GM12891 (cell line): ENCODE measurements around the gene RTBDN.
A peak's percentile ranks its signal among the peaks of the same experiment; 100 is the strongest.

Experiments used
- DNase-seq: peaks from one replicate; pipeline ENCODE4 v3.0.0; 2011; ENCODE audit warnings: low spot score; ENCODE audit not compliant: insufficient read length
- FAIRE-seq: peaks from 2 replicates; lab custom pipeline; 2011; peaks lifted over from hg19 to GRCh38; lab: Jason Lieb, UNC
- PAX5 ChIP-seq: IDR thresholded peaks from 2 replicates; pipeline ENCODE4 v1.6.1; 2011; ENCODE audit warnings: low read length, moderate library complexity, mild to moderate bottlenecking; ENCODE audit not compliant: insufficient read depth, severe bottlenecking
- POLR2A ChIP-seq: IDR thresholded peaks from 2 replicates; pipeline ENCODE4 v1.6.1; 2011; ENCODE audit warnings: low read depth, low read length, control low read depth
- POLR2AphosphoS5 ChIP-seq: IDR thresholded peaks from 2 replicates; pipeline ENCODE4 v1.6.1; 2011; ENCODE audit warnings: low read depth, low read length, control low read depth
- POU2F2 ChIP-seq: IDR thresholded peaks from 2 replicates; pipeline ENCODE4 v1.6.1; 2011; ENCODE audit warnings: low read depth, mild to moderate bottlenecking, control low read depth, low read length, moderate library complexity
- SPI1 ChIP-seq: IDR thresholded peaks from 2 replicates; pipeline ENCODE4 v1.6.1; 2011; ENCODE audit warnings: low read depth, low read length, control low read depth
- TAF1 ChIP-seq: IDR thresholded peaks from 2 replicates; pipeline ENCODE4 v1.6.1; 2011; ENCODE audit warnings: low read depth, low read length, control low read depth

Gene RTBDN

DNA sequence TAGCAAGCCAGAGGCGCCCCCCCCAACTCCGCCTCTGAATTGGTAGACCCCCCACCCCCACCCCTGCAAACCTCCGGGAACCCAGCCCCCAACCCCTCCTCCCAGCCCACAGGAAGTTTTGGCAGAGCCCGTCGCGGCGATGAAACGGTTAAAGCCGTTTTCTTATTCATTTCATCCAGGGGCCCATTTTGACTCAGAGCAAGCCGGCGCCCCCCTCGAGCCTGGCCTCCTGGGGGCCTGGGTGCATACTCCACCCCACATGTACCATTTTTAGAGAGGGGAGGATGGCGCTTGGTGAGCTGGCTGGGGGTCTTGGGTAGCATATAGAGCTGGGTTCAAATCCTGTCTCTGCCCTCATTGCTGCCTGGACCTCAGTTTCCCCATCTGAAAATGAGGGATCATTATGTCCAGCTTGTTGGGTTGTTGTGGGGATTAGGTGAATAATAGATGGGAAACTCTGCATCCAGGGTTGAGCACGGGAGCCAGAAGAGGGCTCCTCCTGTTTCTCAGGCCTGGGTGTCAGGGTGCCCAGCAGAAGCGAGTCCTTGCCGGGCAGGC lies 51.0 kb downstream of the RTBDN start:
- TF ChIP-seq TAF1, result no peak
- TF ChIP-seq POU2F2, result 0 out of 2 replicates have a peak, but pooled peaks have one; percentile 24
- DNase-seq (no peak), FAIRE-seq (no peak)

DNA sequence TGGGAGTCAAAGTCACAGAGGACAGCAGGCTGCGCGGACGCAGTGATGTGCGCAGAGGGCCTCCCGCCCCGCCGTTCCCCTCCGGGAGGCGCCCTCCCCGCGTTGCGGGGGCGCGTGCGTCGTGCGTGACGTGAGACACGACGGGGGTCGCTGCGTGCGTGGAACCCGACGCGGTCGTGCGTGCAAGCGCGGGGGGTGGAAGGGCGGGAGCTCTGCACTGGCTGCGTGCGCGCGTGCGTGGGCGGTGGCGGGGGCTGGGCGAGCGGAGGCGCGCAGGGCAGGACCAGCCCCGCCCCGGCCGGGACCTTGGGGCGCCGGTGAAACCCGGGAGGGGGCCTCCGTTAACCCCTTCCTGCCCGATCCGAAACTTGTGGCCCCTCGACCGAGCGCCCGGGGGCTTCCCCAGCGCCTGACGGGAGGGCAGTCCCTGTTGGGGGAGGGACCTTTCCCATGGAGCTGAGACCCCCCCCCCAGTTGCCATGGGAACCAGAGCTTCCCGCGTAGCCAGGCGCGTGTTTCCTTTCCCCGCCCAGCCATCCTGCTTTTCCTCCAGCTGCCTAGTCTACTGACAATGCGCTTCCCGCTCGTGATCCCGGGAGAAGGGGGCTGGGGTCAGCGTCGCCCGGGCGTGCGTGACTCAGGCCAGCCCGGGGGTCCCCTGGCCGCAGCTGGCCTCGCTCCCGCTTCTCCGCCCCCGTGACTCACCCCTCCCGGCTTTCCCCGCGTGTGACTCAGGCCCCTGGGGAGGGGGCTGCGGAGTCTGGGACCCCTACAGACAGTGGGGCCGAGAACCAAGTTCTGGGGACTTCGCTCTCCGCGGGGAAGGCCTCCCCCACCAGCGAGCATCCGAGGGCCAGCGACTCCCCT lies 51.7 kb downstream of the RTBDN start:
- DNase-seq (no peak), FAIRE-seq (peak; percentile 92)
- TF ChIP-seq POU2F2, result 0 out of 2 replicates have a peak, but pooled peaks have one; percentile 10
- TF ChIP-seq SPI1, result 0 out of 2 replicates have a peak, but pooled peaks have one; percentile 21
- TF ChIP-seq TAF1, result no peak
- TF ChIP-seq PAX5, result peak; percentile 47
- no peak for TF ChIP-seq POLR2A

DNA sequence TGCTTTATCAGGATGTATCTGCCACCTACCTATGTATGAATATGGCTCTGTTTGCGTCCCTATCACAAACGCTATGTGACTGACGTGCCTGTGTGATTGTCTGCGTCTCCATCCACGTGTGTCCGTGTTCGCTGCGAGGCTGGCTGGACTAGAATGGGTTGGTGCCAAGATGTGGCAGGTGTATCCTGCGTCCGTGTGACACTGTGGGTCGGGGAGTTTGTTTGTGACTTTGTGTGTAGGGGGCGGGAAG lies 52.3 kb downstream of the RTBDN start:
- DNase-seq (no peak), FAIRE-seq (no peak)
- TF ChIP-seq POLR2A (0 out of 2 replicates have a peak, but pooled peaks have one; percentile 23), POU2F2 (no peak)

DNA sequence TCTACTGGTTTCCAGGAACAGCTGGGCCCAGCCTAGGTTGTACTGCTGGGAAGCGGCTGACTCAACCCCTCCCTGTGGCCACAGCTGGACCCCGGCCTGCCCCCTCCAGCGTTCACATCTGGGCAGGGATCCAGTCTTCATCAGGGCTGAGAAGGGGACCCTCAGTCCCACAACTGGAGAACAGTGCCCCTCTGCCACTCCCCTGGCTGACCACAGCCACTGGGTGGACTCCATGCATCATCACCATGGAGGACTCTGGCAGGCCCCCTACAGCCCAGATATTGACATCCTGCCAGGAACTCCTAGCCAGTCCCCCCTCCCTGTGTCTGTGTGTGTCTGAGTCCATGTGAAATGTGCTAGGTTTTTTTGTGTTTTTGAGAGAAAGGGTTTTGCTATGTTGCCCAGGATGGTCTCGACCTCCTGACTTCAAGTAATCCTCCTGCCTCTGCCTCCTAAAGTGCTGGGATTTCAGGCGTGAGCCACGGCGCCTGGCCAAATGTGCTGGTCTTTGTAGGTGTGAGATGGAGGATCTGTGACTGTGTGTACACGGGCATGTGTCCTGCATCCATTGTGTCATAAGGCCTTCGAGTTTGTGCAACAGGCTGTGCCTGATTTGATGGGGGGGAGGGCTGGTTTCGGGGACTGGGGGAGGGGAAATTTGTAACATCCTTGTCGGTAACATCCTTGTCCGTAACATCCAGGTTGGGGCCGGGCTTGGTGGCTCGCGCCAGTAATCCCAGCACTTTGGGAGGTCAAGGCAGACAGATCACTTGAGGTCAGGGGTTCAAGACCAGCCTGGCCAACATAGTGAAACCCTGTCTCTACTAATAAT lies 55.0 kb downstream of the RTBDN start:
- no peak for DNase-seq
- FAIRE-seq, result peak; percentile 38
- TF ChIP-seq POU2F2, result no peak
- no peak for TF ChIP-seq PAX5
- TF ChIP-seq TAF1, result no peak
- no peak for TF ChIP-seq SPI1
- no peak for TF ChIP-seq POLR2A
- TF ChIP-seq POLR2AphosphoS5, result no peak

DNA sequence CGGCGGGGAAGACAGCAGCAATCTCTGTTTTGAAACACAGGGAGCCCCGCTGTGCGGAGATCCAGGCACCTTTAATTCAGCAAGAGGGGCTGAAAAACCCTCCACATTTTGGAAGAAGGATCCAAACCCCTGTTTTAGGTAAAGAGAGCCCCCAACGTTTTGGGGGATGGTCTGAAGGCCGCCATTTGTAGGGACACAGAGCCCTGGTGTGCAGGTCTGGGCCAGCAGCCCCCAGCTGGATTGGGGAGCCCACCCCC lies 55.5 kb downstream of the RTBDN start:
- FAIRE-seq (no peak), DNase-seq (no peak)
- TF ChIP-seq POLR2AphosphoS5 (no peak), TAF1 (no peak), POLR2A (no peak), POU2F2 (no peak), PAX5 (no peak), SPI1 (no peak)

DNA sequence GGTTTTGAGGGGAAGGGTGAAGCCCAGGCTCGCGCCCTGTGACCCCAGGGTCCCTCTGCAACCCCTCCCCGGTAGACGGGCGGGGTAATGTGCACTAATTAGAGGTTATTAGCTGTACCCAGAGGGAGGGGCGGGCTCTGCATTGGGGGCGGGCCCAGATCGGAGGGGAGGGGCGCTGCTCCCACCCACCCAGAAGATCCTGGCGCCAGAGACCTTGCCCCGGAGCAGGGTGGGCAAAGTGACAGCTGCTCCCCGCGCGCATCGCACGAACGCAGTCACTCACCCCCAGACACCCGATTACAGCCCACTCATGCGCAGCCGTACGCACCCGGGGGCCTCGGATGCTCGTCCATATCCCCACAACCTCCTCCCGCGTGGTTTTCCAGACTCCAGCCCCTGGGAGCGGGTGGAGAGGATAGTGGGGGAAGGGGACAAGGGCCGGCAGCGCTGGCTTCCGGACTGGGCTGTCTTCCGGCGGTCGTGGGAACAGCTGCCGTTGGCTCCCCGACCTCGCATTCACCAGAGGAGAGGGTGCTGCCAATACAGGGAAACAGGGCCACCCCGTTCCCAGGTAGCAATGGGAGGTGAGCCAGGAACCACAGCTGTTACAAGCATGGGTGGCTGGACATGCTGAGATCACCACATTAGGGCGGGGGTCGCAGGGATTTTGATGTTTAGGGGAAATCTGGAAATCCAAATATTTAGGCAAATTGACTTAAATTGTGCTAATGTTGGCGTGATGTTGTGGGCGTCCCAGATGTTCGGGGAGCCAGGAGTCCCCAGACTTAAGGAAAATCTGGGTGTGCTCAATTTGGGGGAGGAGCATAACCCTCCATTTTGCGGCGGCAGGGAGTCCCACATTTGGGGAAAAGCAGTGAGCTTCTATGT lies 56.1 kb downstream of the RTBDN start:
- FAIRE-seq (no peak), DNase-seq (no peak)
- TF ChIP-seq PAX5 (no peak), POLR2A (peak; percentile 54), SPI1 (no peak), POLR2AphosphoS5 (peak; percentile 42; the same call in 1 of the 2 replicates), POU2F2 (no peak; the same call in 1 of the 2 replicates), TAF1 (no peak)

DNA sequence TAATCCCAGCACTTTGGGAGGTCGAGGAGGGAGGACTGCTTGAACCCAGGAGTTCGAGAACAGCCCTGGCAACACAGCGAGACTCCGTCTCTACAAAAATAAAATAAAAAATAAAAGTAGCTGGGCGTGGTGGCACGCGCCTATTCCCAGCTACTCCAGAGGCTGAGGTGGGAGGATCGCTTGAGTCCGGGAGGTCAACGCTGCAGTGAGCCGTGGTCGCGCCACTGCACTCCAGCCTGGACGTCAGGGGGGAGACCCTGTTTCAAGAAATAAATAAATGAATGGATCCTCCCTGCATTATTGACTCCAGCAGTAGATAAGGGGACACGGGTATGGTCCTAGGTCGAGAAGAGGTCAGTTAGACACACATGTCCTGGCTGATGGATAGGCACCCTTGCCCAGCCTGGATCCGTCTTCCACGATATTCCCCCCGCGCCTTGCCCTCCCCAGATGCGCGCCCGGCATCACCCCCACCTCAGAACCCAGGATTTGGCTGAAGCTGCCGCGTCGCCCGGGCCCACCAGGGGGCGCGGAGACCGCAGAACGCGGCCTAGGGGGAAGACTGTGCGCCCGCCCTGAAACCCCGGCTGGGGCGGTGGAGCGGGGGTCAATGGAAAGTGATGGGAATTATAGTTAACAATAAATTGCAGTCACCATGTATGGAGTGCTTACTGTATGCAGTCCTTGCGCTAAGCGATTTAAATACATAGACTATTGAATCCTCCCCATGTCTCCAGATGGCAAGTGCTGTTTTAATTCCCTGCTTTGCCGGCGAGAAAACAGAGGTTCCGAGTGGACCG lies 57.0 kb downstream of the RTBDN start:
- TF ChIP-seq SPI1 (no peak), POU2F2 (0 out of 2 replicates have a peak, but pooled peaks have one; percentile 8), POLR2AphosphoS5 (no peak)
- DNase-seq, result peak; percentile 80
- peak; percentile 89 for FAIRE-seq
